Adrenal gland (tissue), 5 donors: ENCODE data around the gene ERMARD.

Experiments used
- POLR2A ChIP-seq, 2 donors: fragments of 450-650 bp; IDR thresholded peaks; one replicate each; pipeline ENCODE4 v1.6.1; 2017; ENCODE audit warnings: antibody characterized with exemption in 2 of 2, mild to moderate bottlenecking in 2 of 2, moderate library complexity in 1 of 2
- TF ChIP-seq, protein P1 (sequence below), 6 experiments: fragments of 450-650 bp in 4 of 6; fragments of 200-600 bp in 2 of 6; sonication (generic) in 1 of 6; IDR thresholded peaks; 1 replicate in 5 of 6; 2 replicates in 1 of 6; pipeline versions ENCODE4 v1.5.1 to v1.8.0; 2016 to 2021; ENCODE audit warnings: antibody characterized with exemption in 6 of 6, mild to moderate bottlenecking in 2 of 6, moderate library complexity in 1 of 6
- donor health status: DM: no; HTN: no; CAD: no.

DNA sequence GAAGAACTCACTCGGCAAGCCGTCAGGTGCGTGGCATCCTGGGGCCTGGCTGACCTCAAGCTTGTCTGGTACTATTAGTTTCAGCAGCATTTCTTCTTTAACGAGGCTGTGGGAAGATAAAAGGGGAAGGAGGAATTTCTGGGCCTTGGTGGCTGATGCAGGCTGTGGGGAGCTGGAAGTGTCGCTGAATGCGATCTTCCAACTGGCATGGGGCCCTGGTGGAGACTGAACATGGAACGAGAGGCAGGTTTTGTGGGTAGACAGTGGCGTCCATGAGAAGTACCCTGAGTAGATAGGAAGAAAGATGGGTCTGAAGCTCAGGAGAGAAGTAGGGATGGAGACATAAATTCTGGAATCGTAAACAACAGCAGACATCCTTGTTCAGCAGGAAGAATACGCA lies 23.9 kb downstream of the ERMARD start:
- TF ChIP-seq, protein P1, sequence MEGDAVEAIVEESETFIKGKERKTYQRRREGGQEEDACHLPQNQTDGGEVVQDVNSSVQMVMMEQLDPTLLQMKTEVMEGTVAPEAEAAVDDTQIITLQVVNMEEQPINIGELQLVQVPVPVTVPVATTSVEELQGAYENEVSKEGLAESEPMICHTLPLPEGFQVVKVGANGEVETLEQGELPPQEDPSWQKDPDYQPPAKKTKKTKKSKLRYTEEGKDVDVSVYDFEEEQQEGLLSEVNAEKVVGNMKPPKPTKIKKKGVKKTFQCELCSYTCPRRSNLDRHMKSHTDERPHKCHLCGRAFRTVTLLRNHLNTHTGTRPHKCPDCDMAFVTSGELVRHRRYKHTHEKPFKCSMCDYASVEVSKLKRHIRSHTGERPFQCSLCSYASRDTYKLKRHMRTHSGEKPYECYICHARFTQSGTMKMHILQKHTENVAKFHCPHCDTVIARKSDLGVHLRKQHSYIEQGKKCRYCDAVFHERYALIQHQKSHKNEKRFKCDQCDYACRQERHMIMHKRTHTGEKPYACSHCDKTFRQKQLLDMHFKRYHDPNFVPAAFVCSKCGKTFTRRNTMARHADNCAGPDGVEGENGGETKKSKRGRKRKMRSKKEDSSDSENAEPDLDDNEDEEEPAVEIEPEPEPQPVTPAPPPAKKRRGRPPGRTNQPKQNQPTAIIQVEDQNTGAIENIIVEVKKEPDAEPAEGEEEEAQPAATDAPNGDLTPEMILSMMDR (IDR thresholded peaks at IDR 0.05) = no peak
- TF ChIP-seq POLR2A (IDR thresholded peaks at IDR 0.05) = no peak
